GM12801 (cell line): ENCODE results near the gene C2orf72.

ENCODE experiments used
- TF ChIP-seq, protein P1 (sequence below): IDR thresholded peaks from one replicate; pipeline ENCODE4 v1.5.1; 2011; ENCODE audit warnings: control low read depth; ENCODE audit not compliant: insufficient read length; ENCODE audit errors: extremely low read depth

C2orf72 gene

GRCh38 chr2:230998882-230999281 is 38.4 kb upstream of the C2orf72 start:
- TF ChIP-seq, protein P1, sequence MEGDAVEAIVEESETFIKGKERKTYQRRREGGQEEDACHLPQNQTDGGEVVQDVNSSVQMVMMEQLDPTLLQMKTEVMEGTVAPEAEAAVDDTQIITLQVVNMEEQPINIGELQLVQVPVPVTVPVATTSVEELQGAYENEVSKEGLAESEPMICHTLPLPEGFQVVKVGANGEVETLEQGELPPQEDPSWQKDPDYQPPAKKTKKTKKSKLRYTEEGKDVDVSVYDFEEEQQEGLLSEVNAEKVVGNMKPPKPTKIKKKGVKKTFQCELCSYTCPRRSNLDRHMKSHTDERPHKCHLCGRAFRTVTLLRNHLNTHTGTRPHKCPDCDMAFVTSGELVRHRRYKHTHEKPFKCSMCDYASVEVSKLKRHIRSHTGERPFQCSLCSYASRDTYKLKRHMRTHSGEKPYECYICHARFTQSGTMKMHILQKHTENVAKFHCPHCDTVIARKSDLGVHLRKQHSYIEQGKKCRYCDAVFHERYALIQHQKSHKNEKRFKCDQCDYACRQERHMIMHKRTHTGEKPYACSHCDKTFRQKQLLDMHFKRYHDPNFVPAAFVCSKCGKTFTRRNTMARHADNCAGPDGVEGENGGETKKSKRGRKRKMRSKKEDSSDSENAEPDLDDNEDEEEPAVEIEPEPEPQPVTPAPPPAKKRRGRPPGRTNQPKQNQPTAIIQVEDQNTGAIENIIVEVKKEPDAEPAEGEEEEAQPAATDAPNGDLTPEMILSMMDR: no peak

DNA sequence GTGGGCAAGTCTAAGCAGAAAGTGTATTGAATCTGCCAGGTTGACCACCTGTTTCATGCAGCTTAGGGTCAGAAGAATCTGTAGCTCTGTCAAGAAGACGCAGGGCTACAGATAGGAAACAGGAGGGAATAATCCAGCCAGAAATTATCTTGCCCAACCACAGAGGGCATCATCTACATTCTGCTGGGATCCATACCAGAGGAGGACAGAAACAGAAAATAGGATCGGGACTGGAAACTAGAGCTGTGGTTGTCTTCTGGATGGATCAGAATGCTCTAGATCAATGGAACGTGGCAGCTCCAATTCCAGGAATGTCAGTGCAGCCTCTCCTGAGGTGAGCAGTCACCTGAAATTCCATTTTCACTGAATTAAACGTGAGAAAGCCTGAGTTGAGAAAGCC is 37.8 kb upstream of the C2orf72 start:
- TF ChIP-seq, protein P1: no peak

GRCh38 chr2:231000211-231000904 is 37.0 kb upstream of the C2orf72 start:
- TF ChIP-seq, protein P1: no peak

DNA sequence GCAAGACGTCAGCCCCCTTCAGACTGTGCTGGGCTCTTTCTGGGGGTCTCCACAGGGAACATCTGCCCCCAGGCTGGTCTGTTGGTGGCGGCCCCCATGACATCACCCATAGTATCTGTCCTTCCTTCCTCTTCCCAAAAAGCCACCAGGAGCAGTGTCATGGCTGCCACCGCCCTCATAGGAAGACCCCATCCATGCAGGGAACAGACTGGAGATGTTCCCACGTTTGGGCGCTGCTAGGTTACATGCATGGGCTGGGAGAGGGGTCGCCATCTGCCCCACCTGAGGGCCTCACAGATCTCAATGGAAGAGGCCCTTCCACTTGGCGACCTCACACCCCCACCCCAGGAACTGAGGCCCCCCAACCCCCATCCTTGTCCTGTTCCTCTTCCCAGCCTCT is 36.3 kb upstream of the C2orf72 start:
- TF ChIP-seq, protein P1: no peak

DNA sequence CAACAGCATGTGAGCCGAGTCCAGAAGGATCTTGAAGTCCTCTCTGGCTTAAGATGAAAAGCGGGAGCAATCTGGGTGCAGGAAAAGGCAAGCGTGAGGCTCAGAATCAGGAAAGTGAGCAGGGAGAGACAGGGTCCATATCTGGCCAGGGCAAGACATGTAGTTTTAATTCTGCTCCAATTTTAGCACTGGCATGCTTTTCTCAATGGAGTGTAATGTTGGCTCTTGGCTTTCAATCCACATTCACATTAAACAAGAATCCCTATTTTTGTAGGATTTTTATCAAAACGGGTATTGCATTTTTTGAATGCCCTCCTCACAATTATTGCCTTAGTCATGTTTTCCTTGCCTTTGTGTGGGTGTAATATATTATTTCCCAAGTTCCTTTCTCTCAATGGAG is 35.4 kb upstream of the C2orf72 start:
- TF ChIP-seq, protein P1: no peak

DNA sequence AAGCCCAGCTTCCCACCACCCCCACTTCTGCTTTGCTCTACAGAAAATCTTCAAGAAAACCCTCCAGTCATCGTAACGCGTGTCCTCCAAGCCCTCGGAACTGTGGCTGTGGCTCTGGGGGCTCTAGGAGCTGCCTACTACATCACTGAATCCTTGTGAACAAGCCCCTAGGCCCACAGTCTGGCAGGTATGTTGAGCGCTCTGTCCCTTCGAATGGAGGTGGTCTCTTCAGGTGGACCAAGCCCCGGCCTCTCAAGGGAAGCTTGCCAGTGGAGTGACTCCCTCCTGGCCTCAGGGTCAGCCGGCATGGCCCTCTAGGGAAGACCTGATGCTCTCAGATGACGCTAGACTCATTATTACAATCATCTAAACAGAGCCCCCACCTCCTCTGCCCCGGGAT is 34.7 kb upstream of the C2orf72 start:
- TF ChIP-seq, protein P1: no peak

- TF ChIP-seq, protein P1: no peak
Measured at GRCh38 chr2:231003186-231003585, 34.1 kb upstream of the C2orf72 start.
